GM23248 (cell line): ENCODE measurements around the gene C12orf56.

Experiments used
- EZH2 ChIP-seq: fragments of 200-600 bp; sonication (generic); IDR thresholded peaks from 2 replicates; pipeline ENCODE4 v1.6.1; 2018; ENCODE audit warnings: antibody characterized with exemption, mild to moderate bottlenecking; ENCODE audit not compliant: insufficient read depth, poor library complexity, severe bottlenecking
- EZH2phosphoT487 ChIP-seq: fragments of 200-600 bp; sonication (generic); IDR thresholded peaks from 2 replicates; pipeline ENCODE4 v1.6.1; 2018; ENCODE audit warnings: antibody characterized with exemption, moderate library complexity, mild to moderate bottlenecking, low read depth; ENCODE audit not compliant: insufficient read depth

GRCh38 chr12:64320611-64321010 is 69.9 kb downstream of the C12orf56 start:
- no peak for TF ChIP-seq EZH2
- TF ChIP-seq EZH2phosphoT487 = no peak
